ENCODE results near the gene ASCC3.
"Not testable (repeated sequence)": the region's sequence is repeated elsewhere in the genome, so short reads cannot be mapped to it uniquely, and the experiment has no call there.

The ASCC3 gene

DNA sequence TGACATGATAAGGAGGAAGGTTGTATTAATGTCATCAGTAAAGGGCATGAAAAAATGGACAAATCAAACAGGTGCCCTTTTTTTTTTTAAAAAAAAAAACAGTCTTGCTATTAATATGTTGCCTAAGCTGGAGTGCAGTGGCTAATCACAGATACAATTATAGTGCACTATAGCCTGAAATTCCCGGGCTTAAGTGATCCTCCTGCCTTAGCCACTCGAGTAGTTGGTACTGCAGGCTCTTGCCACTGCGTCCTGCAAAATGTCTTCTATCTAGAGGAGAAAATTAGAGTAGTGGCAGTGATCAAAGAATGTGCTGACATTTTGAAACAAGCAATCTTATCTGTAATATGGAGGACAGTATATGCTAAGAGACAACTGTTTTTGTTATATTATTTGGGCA lies 127.7 kb downstream of the ASCC3 start:
- H3K9me3 ChIP-seq (ENCODE audit: insufficient read depth, low read length): no peaks in the 10 kb centered on the region
- H3K9ac ChIP-seq (ENCODE audit: insufficient read length, low read depth): no peak overlapping the region
- H3K4me1 ChIP-seq (ENCODE audit: insufficient read depth, insufficient read length): no peaks in the 10 kb centered on the region
- TF ChIP-seq ZNF274 (IDR thresholded peaks at IDR 0.05; ENCODE audit: low read depth, low read length): no peak
- no peak for TF ChIP-seq YY1 (IDR thresholded peaks at IDR 0.05; ENCODE audit: insufficient read depth, insufficient read length)
- no peak for TF ChIP-seq SUZ12 (IDR thresholded peaks at IDR 0.05; ENCODE audit: extremely low read depth, insufficient read depth, insufficient read length)
- no peak for DNase-seq (ENCODE audit: low read depth, low spot score)
- H3K27me3 ChIP-seq (ENCODE audit: insufficient read depth, insufficient read length): no peaks in the 10 kb centered on the region
- peaks cover 4% of the 10 kb centered on the region for H3K36me3 ChIP-seq (ENCODE audit: insufficient read depth, insufficient read length, low read length)
- no peak overlapping the region for H3K4me3 ChIP-seq (ENCODE audit: insufficient read length, low read depth)

- Histone ChIP-seq H3K36me3 (ENCODE audit: insufficient read depth, insufficient read length, low read length) (peaks cover 4% of the 10 kb centered on the region), H3K4me3 (ENCODE audit: insufficient read length, low read depth) (no peak overlapping the region), H3K27me3 (ENCODE audit: insufficient read depth, insufficient read length) (no peaks in the 10 kb centered on the region), H3K9ac (ENCODE audit: insufficient read length, low read depth) (no peak overlapping the region), H3K4me1 (ENCODE audit: insufficient read depth, insufficient read length) (no peaks in the 10 kb centered on the region), H3K9me3 (ENCODE audit: insufficient read depth, low read length) (no peaks in the 10 kb centered on the region; the same call in 1 of the 2 replicates)
- TF ChIP-seq YY1 (IDR thresholded peaks at IDR 0.05; ENCODE audit: insufficient read depth, insufficient read length): no peak
- no peak for TF ChIP-seq ZNF274 (IDR thresholded peaks at IDR 0.05; ENCODE audit: low read depth, low read length)
- TF ChIP-seq SUZ12 (IDR thresholded peaks at IDR 0.05; ENCODE audit: extremely low read depth, insufficient read depth, insufficient read length): no peak
- DNase-seq (ENCODE audit: low read depth, low spot score): no peak
Observed at GRCh38 chr6:100751590-100751989, 129.5 kb downstream of the ASCC3 start.

GRCh38 chr6:100745419-100746041 lies 135.6 kb downstream of the ASCC3 start:
- DNase-seq (ENCODE audit: low read depth, low spot score): no peak
- Histone ChIP-seq H3K4me1 (ENCODE audit: insufficient read depth, insufficient read length) (no peaks in the 10 kb centered on the region), H3K36me3 (ENCODE audit: insufficient read depth, insufficient read length, low read length) (peaks cover 11% of the 10 kb centered on the region), H3K9ac (ENCODE audit: insufficient read length, low read depth) (no peak overlapping the region), H3K4me3 (ENCODE audit: insufficient read length, low read depth) (no peak overlapping the region), H3K27me3 (ENCODE audit: insufficient read depth, insufficient read length) (no peaks in the 10 kb centered on the region), H3K9me3 (ENCODE audit: insufficient read depth, low read length) (no peaks in the 10 kb centered on the region; the same call in 1 of the 2 replicates)
- no peak for TF ChIP-seq YY1 (IDR thresholded peaks at IDR 0.05; ENCODE audit: insufficient read depth, insufficient read length)
- TF ChIP-seq SUZ12 (IDR thresholded peaks at IDR 0.05; ENCODE audit: extremely low read depth, insufficient read depth, insufficient read length): no peak
- no peak for TF ChIP-seq ZNF274 (IDR thresholded peaks at IDR 0.05; ENCODE audit: low read depth, low read length)

DNA sequence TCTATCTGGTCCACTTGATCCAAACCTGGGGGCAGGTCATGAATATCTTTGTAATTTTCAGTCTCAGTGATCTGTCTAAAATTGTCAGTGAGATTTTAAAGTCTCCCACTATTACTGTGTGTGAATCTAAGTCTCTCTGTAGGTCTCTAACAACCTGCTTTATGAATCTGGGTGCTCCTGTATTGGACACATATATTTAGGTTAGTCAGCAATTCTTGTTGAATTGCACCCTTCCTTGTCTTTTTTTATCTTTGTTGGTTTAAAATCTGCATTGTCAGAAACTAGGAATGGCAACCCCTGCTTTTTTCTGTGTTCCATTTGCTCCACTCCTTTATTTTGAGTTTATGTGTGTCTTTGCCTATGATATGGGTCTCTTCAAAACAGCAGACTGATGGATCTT lies 140.7 kb downstream of the ASCC3 start:
- DNase-seq (ENCODE audit: low read depth, low spot score): no peak
- Histone ChIP-seq H3K4me3 (ENCODE audit: insufficient read length, low read depth) (no peak overlapping the region), H3K4me1 (ENCODE audit: insufficient read depth, insufficient read length) (no peaks in the 10 kb centered on the region), H3K9me3 (ENCODE audit: insufficient read depth, low read length) (no peaks in the 10 kb centered on the region), H3K9ac (ENCODE audit: insufficient read length, low read depth) (no peak overlapping the region), H3K36me3 (ENCODE audit: insufficient read depth, insufficient read length, low read length) (peaks cover 11% of the 10 kb centered on the region), H3K27me3 (ENCODE audit: insufficient read depth, insufficient read length) (no peaks in the 10 kb centered on the region)
- TF ChIP-seq YY1 (IDR thresholded peaks at IDR 0.05; ENCODE audit: insufficient read depth, insufficient read length): no peak
- TF ChIP-seq ZNF274 (IDR thresholded peaks at IDR 0.05; ENCODE audit: low read depth, low read length): no peak
- no peak for TF ChIP-seq SUZ12 (IDR thresholded peaks at IDR 0.05; ENCODE audit: extremely low read depth, insufficient read depth, insufficient read length)

DNA sequence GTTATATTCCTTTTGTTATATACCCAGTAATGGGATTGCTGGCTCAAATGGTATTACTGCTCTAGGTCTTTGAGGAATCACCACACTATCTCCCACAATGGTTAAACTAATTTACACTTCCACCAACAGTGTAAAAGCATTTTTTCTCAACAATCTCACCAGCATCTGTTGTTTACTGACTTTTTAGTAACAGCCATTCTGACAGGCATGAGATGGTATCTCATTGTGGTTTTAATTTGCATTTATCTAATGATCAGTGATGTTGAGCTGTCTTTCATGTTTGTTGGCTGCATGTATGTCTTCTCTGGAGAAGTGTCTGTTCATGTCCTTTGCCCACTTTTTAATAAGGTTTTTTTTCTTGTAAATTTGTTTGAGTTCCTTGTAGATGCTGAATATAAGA lies 143.4 kb downstream of the ASCC3 start:
- H3K36me3 ChIP-seq (ENCODE audit: insufficient read depth, insufficient read length, low read length); H3K9ac ChIP-seq (ENCODE audit: insufficient read length, low read depth); H3K9me3 ChIP-seq (ENCODE audit: insufficient read depth, low read length); DNase-seq (ENCODE audit: low read depth, low spot score); H3K27me3 ChIP-seq (ENCODE audit: insufficient read depth, insufficient read length); H3K4me3 ChIP-seq (ENCODE audit: insufficient read length, low read depth); H3K4me1 ChIP-seq (ENCODE audit: insufficient read depth, insufficient read length): not testable (repeated sequence)

- Histone ChIP-seq H3K9ac (ENCODE audit: insufficient read length, low read depth) (no peak overlapping the region), H3K4me1 (ENCODE audit: insufficient read depth, insufficient read length) (no peaks in the 10 kb centered on the region), H3K4me3 (ENCODE audit: insufficient read length, low read depth) (no peak overlapping the region), H3K27me3 (ENCODE audit: insufficient read depth, insufficient read length) (no peaks in the 10 kb centered on the region), H3K9me3 (ENCODE audit: insufficient read depth, low read length) (no peaks in the 10 kb centered on the region), H3K36me3 (ENCODE audit: insufficient read depth, insufficient read length, low read length) (no peaks in the 10 kb centered on the region)
- TF ChIP-seq SUZ12 (IDR thresholded peaks at IDR 0.05; ENCODE audit: extremely low read depth, insufficient read depth, insufficient read length): no peak
- no peak for TF ChIP-seq ZNF274 (IDR thresholded peaks at IDR 0.05; ENCODE audit: low read depth, low read length)
- no peak for TF ChIP-seq YY1 (IDR thresholded peaks at IDR 0.05; ENCODE audit: insufficient read depth, insufficient read length)
- no peak for DNase-seq (ENCODE audit: low read depth, low spot score)
Observed at GRCh38 chr6:100731411-100731810, 149.7 kb downstream of the ASCC3 start.

DNA sequence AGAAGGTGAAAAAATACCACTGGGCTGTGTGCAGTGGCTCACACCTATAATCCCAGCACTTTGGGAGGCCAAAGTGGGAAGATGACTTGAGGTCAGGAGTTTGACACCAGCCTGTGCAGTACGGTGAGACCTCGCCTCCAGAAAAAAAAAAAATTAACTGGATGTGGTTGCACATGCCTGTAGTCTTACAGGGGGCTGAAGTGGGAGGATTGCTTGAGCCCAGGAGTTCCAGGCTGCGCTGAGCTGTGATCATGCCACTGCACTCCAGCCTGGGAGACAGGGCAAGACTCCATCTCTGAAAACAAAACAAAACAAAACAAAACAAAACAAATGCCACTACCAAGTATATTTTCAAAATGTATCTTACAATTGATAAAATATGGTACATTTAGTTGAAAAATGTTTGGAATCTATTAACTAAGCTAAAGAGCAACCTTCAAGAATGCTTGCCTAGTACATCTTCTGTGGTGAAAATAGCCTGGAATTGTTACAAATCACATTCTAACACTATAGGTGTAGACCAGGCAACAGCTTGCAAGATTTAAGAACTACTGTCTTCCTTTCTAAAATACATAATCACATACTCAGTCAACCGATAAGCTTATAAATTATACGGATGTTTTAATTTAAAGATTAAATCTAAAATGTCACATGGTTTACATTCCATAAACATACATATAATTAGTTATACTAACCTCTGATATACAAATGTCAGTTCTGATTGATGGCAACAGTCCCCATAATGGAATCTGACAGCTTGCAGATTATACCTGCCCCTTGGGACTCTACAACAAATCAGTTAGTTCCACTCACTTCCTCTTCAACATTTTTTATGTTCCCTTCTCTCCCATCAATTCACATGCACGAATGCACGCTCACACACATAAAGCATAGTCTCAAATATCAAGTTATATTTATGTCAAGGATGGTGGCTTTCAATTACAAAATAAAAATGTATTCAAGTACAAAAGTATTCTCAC lies 150.8 kb downstream of the ASCC3 start:
- TF ChIP-seq ZNF274 (IDR thresholded peaks at IDR 0.05; ENCODE audit: low read depth, low read length): no peak
- TF ChIP-seq SUZ12 (IDR thresholded peaks at IDR 0.05; ENCODE audit: extremely low read depth, insufficient read depth, insufficient read length): no peak
- no peak for TF ChIP-seq YY1 (IDR thresholded peaks at IDR 0.05; ENCODE audit: insufficient read depth, insufficient read length)

More for the DNA sequence above, 150.8 kb downstream of the ASCC3 start:
- Histone ChIP-seq H3K27me3 (ENCODE audit: insufficient read depth, insufficient read length) (no peaks in the 10 kb centered on the region), H3K4me1 (ENCODE audit: insufficient read depth, insufficient read length) (no peaks in the 10 kb centered on the region), H3K36me3 (ENCODE audit: insufficient read depth, insufficient read length, low read length) (peaks cover 2% of the 10 kb centered on the region), H3K4me3 (ENCODE audit: insufficient read length, low read depth) (no peak overlapping the region), H3K9ac (ENCODE audit: insufficient read length, low read depth) (no peak overlapping the region), H3K9me3 (ENCODE audit: insufficient read depth, low read length) (no peaks in the 10 kb centered on the region)
- no peak for DNase-seq (ENCODE audit: low read depth, low spot score)
